Endothelial cell of umbilical vein (primary cell): ENCODE measurements around the gene SH3RF1.

Experiments
- CTCF ChIP-seq, 2 donors: IDR thresholded peaks; 1 replicate in 1 of 2; 2 replicates in 1 of 2; pipeline ENCODE4 v1.5.1; 2011; ENCODE audit warnings: low read length in 2 of 2, mild to moderate bottlenecking in 2 of 2, moderate library complexity in 2 of 2, control low read depth in 1 of 2, inconsistent platforms in 1 of 2, low read depth in 1 of 2; ENCODE audit not compliant: insufficient read depth in 1 of 2; ENCODE audit errors: extremely low read depth in 1 of 2
- EZH2 ChIP-seq: IDR thresholded peaks from 2 replicates; pipeline ENCODE4 v1.6.1; 2012; ENCODE audit warnings: borderline replicate concordance, low read depth, mild to moderate bottlenecking, moderate library complexity, low read length, inconsistent platforms; ENCODE audit not compliant: severe bottlenecking
- GATA2 ChIP-seq: IDR thresholded peaks from 2 replicates; pipeline ENCODE4 v1.7.0; 2011; ENCODE audit warnings: low read depth, mild to moderate bottlenecking, moderate library complexity, mixed read lengths, low read length; ENCODE audit not compliant: insufficient read length, insufficient read depth
- MAX ChIP-seq: IDR thresholded peaks from 2 replicates; pipeline ENCODE4 v1.6.1; 2011; ENCODE audit not compliant: insufficient read depth, insufficient read length
- MYC ChIP-seq: IDR thresholded peaks from one replicate; pipeline ENCODE4 v1.6.1; 2011; ENCODE audit warnings: mild to moderate bottlenecking, low read depth, low read length
- POLR2A ChIP-seq: IDR thresholded peaks from 2 replicates; pipeline ENCODE4 v1.6.1; 2012; ENCODE audit warnings: low read depth, mild to moderate bottlenecking, control low read depth, low read length
- POLR2AphosphoS5 ChIP-seq: IDR thresholded peaks from 2 replicates; pipeline ENCODE4 v1.6.1; 2012; ENCODE audit warnings: low read depth, mild to moderate bottlenecking, control low read depth, low read length, moderate library complexity; ENCODE audit not compliant: insufficient read depth

- no peak for TF ChIP-seq CTCF (IDR thresholded peaks at IDR 0.05; ENCODE audit: extremely low read depth in 1 of 2, insufficient read depth in 1 of 2, low read depth in 1 of 2, low read length in 2 of 2)
- no peak for TF ChIP-seq POLR2A
- no peak for TF ChIP-seq POLR2AphosphoS5
- TF ChIP-seq MAX, result no peak
- TF ChIP-seq GATA2, result no peak
- no peak for TF ChIP-seq MYC
- no peak for TF ChIP-seq EZH2
These were observed 177.8 kb downstream of the SH3RF1 start for GRCh38 chr4:169092889-169093522.
